Activated CD4-positive, CD25-positive, alpha-beta regulatory T cell (primary cell): Measurements from ENCODE around the gene FARP2.
"Not testable (repeated sequence)": the region's sequence is repeated elsewhere in the genome, so short reads cannot be mapped to it uniquely, and the experiment has no call there.

ENCODE experiments used
- DNase-seq, 4 experiments: peaks; one replicate each; lab custom pipeline; 2025; lab: John Stamatoyannopoulos, UW

FARP2 gene, protein sequence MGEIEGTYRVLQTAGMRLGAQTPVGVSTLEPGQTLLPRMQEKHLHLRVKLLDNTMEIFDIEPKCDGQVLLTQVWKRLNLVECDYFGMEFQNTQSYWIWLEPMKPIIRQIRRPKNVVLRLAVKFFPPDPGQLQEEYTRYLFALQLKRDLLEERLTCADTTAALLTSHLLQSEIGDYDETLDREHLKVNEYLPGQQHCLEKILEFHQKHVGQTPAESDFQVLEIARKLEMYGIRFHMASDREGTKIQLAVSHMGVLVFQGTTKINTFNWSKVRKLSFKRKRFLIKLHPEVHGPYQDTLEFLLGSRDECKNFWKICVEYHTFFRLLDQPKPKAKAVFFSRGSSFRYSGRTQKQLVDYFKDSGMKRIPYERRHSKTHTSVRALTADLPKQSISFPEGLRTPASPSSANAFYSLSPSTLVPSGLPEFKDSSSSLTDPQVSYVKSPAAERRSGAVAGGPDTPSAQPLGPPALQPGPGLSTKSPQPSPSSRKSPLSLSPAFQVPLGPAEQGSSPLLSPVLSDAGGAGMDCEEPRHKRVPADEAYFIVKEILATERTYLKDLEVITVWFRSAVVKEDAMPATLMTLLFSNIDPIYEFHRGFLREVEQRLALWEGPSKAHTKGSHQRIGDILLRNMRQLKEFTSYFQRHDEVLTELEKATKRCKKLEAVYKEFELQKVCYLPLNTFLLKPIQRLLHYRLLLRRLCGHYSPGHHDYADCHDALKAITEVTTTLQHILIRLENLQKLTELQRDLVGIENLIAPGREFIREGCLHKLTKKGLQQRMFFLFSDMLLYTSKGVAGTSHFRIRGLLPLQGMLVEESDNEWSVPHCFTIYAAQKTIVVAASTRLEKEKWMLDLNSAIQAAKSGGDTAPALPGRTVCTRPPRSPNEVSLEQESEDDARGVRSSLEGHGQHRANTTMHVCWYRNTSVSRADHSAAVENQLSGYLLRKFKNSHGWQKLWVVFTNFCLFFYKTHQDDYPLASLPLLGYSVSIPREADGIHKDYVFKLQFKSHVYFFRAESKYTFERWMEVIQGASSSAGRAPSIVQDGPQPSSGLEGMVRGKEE

DNA sequence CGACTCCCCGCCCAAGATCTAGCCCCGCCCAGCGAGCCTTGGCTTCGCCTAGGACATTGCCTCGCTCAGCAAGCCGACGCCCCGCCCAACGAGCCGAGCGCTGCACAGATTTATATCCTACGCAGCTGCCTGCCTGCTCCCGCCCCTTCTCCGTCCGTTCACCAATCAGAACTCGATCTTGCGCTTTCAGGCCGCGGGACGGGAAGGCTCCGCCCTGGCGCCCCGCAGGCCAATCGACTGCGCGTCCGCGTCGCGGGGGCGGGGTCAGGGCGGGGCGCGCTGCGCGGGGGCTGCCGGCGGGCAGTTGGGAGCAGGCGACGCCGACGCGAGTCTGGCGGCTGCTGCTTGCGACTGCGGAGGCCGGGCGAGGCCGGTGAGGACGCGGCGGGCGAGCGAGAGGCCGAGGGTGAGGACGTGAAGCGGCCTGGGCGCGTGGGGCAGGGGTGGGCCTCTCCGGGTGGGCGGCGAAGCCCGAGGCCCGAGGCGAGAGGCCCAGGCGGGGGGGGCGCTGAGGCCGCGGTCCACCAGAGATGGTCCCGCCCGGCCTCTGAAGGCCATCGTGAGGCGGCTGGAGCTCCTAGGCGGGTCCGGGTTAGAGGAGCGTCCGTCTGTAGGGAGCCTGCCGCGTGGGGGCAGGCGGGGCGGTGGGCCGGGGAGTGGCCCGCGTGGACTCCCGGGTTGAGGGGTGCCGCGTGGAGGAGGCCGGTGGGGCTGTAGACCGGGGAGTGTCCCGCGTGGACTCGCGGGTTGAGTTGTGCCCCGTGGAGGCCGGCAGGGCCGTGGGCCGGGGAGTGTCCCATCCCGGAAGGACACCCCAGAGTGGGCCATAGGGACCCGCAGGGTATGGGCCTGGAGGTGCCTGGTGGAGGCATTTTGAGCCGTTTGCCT, at the start of gene FARP2:
TSS of gene FARP2 (plus strand) at position 303 of the 888 bp plus-strand sequence. CDS start 16,823 bp downstream, outside the sequence.
- peak; percentile 92 to 96 (median 96) for DNase-seq

DNA sequence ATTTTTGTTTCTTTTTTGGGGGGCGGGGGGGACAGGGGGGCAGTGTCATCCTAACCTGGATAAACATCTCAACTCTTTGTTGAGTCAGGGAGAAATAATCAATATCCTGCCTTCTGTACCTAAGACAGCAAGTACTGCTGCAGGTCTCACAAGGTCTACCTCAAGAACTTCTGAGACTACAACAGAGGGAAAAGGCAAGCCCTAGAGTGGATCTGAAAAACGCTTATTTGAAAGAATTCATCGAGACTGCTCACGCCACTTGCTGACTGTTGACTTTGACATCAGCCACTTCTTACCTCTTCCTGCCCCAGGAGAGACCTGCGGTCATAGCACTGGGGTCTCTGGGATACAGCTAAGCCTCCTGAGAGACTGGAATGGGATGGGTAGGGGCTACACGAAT, 49.0 kb upstream of the FARP2 start:
- DNase-seq = no peak

DNA sequence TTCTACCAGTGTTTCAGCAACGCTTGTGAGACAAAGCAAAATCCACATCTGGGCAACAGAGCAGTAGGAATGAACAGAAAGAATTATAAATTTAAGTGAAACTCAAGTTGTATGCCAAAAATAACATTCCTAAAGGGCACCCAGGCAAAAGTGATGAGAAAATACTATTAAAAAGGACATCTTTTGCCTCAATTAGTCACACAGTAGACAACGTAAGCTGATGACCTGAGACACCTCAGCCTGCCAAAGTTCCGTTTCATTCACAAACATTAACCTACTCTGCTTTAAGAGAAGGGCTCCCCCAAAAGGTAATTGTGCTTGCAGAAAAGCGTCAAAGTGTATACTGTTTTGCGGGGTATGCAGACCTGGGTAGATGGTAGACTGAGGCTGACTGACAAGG, 47.8 kb upstream of the FARP2 start:
- no peak for DNase-seq

DNA sequence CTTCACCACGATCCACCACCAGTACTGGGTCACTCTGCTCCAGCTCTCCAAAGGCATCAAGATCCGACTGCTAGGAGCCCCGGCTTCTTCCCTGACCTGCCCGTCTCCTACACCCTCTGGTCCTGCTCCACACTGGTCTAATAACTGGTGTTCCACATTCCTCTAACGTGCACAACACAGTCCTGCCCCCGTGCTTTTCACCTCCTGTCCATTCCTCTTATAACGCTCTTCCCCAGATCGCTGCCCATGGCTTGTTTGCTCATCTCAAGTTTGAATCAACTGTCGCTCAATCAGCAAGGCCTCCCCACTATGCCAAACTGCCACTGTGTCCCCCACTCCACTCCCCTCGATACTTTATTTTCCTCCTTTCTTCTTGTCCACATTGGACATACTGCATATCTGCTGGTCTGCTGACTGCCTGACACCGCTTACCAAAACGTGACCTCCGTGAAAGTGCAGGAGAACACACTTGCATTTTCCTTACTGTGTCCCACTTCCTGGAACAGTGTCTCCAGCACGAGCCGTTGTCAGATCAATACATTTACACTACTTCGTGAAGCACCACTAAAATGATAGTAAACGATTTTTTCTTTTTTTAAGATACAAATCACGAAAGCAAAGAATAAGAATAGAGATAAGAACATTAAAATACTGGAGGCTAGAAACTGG, 47.1 kb upstream of the FARP2 start:
- DNase-seq = no peak

DNA sequence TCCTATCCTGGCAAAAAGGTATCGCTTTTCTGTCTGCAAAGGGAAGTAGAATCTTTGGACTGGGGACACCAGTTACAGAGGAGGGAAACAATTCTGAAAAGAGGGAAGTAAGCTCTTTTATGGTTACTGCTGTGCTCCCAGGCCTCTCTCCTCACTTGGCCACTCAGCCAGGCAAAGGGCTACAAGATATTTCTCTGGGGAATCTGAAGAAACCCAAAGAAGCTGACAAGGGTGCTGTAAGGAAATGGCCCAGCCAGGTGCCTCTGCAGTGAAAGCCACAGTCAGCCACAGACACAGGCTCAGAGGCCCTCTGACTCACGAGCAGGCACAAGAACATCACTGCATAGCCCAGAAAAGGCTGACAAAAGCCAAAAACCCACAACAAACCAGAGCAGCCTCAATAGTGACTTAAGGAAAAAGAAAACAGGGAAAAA, 46.4 kb upstream of the FARP2 start:
- DNase-seq = peak; percentile 7 to 41 (median 14)

DNA sequence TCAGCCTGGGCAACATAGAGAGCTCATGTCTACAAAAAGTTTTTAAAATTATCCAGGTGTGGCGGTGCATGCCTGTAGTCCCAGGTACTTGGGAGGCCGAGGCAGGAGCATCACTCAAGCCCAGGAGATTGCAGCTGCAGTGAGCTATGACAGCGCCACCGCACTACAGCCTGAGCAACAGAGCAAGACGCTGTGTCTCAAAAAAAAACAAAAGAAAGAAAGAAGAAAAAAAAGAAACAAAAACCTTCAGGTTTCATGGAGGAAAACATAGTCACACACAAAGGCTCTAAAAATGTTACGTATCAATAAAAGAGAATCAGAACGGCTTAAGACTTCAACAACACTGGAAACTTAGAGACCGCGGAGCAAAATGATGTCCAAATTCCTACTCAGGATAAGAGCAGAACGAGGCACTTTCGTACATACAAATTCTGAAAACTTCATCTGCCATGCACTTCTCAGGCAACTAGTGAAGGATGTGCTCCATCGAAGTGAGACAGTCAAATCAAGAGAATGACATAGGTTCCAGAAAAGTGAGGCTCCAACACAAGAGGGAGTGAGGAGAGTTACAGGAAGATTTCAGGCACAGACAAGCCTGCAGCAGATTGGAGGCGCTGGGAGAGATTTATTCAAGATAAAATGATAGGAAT, 45.0 kb upstream of the FARP2 start:
- no peak for DNase-seq

DNA sequence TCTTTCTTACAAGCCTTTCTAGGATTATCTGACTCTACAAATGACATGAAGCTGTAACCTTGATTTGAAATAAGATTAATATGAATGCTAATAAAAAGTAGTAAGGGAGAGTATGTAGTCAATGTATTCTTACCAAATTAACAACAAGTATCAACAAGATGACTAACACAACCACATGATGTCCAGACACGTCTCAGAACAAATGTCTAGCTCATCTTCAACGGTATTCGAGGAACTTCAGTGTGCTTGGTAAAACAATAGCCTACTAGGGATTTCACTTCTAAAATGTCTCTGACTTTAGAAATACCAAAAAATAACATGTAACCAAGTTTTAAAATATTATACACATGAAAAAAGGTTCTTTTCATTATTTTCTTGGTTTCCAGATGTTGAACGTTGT, 44.0 kb upstream of the FARP2 start:
- DNase-seq = no peak

DNA sequence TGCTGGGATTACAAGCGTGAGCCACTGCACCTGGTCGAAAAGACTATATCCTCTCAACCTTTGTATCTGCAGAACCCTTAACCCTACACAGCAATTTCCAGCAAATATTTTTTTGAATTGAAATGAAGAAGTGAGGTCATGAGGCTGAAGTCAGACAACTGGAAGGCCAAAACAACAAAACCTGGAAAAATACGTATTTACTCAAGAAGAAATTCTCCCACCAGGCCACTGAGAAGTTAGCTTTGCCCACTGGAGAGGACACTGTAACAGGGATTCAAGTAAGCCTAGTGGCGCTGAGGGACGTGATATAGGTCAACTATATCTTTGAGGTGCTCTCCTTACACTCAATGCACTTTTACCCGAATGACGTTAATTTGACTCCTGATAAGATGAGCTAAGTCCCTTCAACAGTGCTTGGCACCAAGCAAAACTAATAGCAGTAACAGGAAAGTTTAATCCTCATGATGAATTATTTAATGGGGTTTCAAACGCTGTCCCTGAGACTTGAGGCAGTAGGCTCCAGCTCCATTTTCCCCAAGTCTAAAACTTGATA, 42.5 kb upstream of the FARP2 start:
- no peak for DNase-seq

DNA sequence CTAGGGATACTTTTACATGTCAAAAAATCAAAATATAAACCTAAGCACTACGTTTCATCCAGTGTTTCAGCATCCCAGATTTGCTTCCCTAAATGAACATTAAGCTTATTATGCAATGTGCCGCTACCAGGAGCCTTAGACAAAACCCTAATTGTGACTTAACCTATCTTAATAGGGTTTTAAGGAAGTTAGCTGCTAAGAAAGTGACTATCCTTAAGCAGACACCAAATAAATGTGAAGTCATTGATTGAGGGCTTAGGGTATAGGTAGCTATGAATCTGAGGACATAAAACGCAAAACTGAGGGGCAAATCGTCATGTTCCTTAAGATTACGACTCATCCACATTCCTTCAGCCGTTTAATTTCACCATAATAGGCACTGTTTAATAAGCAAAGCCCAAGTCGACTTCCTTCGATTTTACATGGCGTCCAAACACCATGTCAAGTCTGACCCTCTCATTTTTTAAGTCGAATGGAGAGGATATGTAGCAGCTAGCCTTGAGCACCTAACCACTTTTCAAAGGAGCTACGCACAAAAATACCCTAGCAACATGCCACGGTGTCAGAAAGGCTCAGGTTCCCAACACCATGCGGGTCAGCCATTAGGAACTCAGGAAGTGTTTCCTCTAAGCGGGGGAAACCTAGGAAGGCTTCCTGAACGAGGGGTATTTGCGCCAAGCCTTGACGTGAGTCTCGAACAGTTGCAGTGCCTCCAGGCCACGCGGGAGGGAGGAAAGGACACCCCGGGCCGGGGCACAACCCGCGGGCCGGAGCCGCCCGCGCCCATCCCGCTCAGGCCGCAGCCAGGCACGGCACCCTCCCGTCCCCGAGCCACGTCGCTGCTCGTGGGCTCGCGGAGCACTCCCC, 41.6 kb upstream of the FARP2 start:
- DNase-seq = no peak

DNA sequence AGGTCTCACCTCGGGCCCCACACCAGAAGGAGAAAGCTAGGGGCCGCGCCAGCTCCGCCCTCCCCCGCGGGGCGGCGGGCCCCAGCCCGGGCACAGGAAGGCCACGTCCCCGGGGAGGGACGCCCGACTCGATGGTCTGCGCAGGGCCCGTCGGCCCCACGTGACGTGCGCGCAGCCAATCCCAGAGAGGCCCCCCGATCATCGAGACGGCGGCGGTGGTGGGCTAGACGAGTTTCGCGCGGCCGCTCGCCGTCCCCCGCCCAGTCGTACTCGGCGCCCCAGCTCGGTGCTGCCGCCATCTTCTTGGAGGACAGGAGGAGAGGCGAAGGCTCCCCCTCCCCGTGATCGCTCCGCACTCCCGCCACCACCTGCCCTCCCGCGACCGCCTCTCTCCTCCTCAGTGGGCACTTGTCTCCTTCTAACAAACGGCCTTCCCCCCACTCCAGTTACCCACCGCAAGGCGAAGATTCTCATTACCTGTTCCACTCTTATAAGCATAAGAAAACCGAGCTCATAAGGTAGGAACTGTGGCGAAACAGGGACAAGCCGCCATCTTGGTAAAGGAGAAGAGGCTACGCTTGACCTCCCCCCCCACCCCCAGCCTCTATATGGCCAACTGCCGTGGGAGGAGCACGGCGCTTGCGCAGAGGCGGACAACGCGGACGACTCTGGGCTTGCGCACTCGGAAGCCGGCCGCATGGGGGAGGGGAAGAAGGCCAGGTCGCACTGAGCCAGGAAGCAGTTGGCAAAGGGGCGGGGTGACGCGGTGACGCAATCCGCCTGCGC, 40.8 kb upstream of the FARP2 start, which contains the start of gene HDLBP:
TSS of gene HDLBP (minus strand) at position 580 of the 786 bp plus-strand sequence. CDS start 48,803 bp downstream, outside the sequence.
- peak; percentile 100 for DNase-seq

DNA sequence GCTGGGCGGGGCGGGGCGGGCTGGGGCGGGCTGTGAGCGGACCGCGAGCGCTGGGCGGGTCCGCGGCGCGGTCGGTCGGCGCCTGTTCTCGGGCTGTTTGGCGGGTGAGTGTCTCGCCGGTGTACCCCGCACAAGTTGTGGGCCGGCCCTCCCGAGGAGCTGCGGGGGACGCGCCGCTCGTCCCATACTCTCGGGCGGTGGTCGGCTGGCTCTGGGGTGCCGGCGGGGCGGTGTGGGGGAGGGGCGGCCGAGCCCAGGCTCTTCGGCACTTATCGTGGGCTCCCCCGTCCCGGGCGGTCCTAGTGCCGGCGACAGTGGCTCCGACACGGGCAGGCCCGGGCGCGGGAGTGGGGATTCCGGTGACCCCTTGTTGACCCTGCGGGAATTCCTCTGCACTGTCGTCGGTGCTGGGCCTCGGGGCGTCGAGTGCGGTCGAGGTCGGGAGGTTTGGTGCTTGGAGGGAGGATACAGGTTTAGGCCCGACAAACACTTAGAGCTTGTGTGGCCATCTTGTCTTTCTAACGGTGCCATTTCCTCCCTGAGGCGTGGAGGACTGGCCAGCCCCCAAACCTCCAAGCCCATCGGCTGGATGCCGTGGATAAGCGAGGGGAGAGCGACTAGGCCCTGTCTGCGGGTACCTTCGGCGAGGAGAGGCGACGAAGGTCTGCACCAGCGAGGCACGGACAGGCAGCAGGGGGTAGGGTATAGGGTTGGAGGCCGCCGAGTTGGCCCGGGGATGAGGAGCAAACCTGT, 40.0 kb upstream of the FARP2 start, which contains the start of gene SEPTIN2:
TSS of gene SEPTIN2 (plus strand) at position 47 of the 753 bp plus-strand sequence. CDS start 8,308 bp downstream, outside the sequence.
- DNase-seq = peak; percentile 74 to 80 (median 77)

DNA sequence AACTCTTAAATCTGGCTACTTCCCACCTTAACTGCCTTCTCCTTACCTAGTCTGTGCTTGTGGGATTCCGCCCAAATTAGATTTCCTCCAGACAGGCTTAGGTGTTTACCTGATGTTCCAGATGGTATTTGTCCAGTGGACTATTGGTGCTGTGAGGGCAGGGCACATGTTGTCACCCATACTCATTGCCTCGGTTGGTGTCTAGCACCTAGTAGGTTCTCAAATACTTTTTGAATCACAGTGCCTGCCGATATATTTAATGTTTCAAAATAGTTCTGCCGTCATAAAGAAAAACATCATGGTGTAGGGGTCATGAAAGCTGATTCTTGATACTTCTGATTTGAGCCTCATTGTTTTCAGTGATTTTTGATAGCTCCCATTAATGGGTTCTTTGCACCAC, 39.3 kb upstream of the FARP2 start:
- DNase-seq = no peak

DNA sequence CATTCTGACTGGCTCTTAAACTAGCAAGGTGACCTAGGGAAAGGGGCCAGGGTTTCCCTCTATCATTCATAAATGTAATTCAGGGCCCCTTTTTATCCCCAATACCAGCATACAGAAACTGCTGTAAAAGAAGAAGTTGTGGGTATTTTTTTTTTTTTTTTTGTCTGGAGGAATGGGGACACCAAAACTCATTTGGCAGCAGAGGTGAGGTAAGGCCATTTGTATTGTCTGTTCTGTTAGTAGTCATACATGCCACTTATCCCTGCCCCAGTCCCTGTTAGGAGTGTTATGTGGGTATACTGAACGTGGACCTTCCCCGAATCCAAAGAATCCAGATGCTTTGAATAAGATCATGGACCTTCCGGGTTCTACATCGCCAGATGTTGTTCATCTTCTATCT, 38.7 kb upstream of the FARP2 start:
- no peak for DNase-seq

DNA sequence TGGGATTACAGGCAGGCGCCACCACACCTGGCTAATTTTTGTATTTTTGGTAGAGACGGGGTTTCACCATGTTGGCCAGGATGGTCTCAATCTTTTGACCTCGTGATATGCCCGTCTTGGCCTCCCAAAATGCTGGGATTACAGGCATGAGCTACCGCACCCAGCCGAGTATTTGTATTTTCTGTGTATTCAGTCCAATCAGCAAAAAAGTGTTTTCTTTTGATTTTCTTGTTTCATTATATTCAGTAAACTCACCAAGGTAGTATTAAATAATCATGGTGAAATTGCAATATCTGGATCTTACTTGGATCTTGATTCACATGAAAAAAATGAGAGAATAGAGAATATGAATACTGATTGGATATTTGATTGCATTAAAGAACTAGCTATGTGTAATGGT, 37.3 kb upstream of the FARP2 start:
- not testable (repeated sequence) for DNase-seq

DNA sequence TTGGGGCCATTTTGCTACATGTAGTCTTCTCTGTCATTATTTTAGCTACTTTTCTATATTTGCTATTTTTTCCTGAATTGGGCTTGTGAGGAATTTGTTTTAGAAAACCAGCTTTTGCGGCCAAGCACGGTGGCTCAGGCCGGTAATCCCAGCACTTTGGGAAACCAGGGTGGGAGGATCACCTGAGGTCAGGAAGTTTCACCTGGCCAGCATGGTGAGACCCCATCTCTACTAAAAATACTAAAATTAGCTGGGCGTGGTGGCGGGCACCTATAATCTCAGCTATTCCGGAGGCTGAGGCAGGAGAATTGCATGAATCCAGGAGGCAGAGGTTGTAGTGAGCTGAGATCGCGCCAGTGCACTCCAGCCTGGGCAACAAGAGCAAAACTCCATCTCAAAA, 35.7 kb upstream of the FARP2 start:
- no peak for DNase-seq

DNA sequence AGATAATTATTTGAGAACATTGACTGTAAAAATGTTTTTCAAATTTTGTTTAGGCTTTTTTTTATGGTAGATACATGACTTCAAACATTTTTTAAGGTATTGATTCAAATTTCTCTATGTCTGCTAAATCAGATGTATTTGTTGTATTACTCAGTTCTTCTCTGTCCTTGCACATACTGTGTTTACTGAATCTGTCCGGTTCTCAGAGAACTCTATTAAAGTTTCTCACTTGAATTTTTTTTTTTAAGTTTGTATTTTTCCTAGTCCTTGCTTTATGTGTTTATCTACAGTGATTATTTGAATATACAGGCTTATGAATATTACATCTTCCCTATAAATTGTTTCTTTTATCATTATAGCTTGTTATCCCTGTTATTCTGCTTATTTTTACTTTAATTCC, 35.1 kb upstream of the FARP2 start:
- no peak for DNase-seq

DNA sequence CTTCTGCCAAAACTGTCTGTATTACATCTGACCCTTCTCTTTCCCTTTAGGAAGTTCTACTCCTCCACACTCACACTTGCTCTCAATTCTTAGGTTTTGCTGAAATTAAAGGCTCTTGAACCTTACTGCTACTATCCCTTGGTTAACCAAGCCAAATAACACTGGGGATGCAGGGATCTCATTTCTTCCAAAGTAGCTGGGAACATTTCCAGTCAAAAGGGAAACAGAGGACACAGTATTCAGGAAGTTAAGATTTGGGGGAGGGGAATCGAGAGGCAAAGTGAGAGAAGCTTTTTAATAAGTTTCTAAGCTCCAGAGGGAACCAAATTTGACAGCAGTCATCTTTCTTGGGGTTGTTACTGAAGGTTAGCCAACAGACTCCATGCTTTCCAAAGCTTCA, 34.2 kb upstream of the FARP2 start:
- no peak for DNase-seq
